ENCODE measurements around the gene PRKCG.

The PRKCG gene

GRCh38 chr19:53875602-53876325 lies 6.2 kb upstream of the PRKCG start:
- H3K4me3 ChIP-seq (ENCODE audit: insufficient read depth, low read length, poor library complexity, severe bottlenecking), result no peak overlapping the region
- no peaks in the 10 kb centered on the region for H3K9me3 ChIP-seq (ENCODE audit: insufficient read depth, low read length)
- no peak overlapping the region for H2AFZ ChIP-seq (ENCODE audit: low read depth, low read length, severe bottlenecking)
- no peaks in the 10 kb centered on the region for H3K79me2 ChIP-seq (ENCODE audit: insufficient read depth, low read length)
- H3K4me2 ChIP-seq (ENCODE audit: low read depth, low read length, poor library complexity, severe bottlenecking), result no peak overlapping the region
- no peaks in the 10 kb centered on the region for H3F3A ChIP-seq (ENCODE audit: insufficient read depth)
- H3K27me3 ChIP-seq (ENCODE audit: low read length), result no peaks in the 10 kb centered on the region
- H4K20me1 ChIP-seq (ENCODE audit: low read depth, low read length), result no peaks in the 10 kb centered on the region
- H3K27ac ChIP-seq (ENCODE audit: low read depth, low read length), result no peak overlapping the region
- TF ChIP-seq CTCF (IDR thresholded peaks at IDR 0.05; ENCODE audit: insufficient read depth, low read length, poor library complexity, severe bottlenecking) (no peak), EZH2phosphoT487 (conservative IDR thresholded peaks at IDR 0.05; ENCODE audit: low read length) (no peak)
- no peak overlapping the region for H3K9ac ChIP-seq (ENCODE audit: low read length)
- H3K36me3 ChIP-seq (ENCODE audit: low read length), result no peaks in the 10 kb centered on the region
- no peaks in the 10 kb centered on the region for H3K9me2 ChIP-seq (replicated peaks; ENCODE audit: insufficient read depth, low read length)

- Histone ChIP-seq H2AFZ (ENCODE audit: low read depth, low read length, severe bottlenecking) (no peak overlapping the region), H3K79me2 (ENCODE audit: insufficient read depth, low read length) (no peaks in the 10 kb centered on the region), H3K4me3 (ENCODE audit: insufficient read depth, low read length, poor library complexity, severe bottlenecking) (no peak overlapping the region), H3K9ac (ENCODE audit: low read length) (no peak overlapping the region), H3K4me2 (ENCODE audit: low read depth, low read length, poor library complexity, severe bottlenecking) (no peak overlapping the region), H3K9me2 (replicated peaks; ENCODE audit: insufficient read depth, low read length) (no peaks in the 10 kb centered on the region), H3K27me3 (ENCODE audit: low read length) (no peaks in the 10 kb centered on the region), H4K20me1 (ENCODE audit: low read depth, low read length) (no peaks in the 10 kb centered on the region), H3F3A (ENCODE audit: insufficient read depth) (no peaks in the 10 kb centered on the region), H3K9me3 (ENCODE audit: insufficient read depth, low read length) (no peaks in the 10 kb centered on the region), H3K36me3 (ENCODE audit: low read length) (no peaks in the 10 kb centered on the region), H3K27ac (ENCODE audit: low read depth, low read length) (no peak overlapping the region)
- TF ChIP-seq EZH2phosphoT487 (conservative IDR thresholded peaks at IDR 0.05; ENCODE audit: low read length), result no peak
- TF ChIP-seq CTCF (IDR thresholded peaks at IDR 0.05; ENCODE audit: insufficient read depth, low read length, poor library complexity, severe bottlenecking), result no peak
Observed at GRCh38 chr19:53876651-53877224, 5.3 kb upstream of the PRKCG start.

- Histone ChIP-seq H4K20me1 (ENCODE audit: low read depth, low read length) (no peaks in the 10 kb centered on the region), H3K9me2 (replicated peaks; ENCODE audit: insufficient read depth, low read length) (no peaks in the 10 kb centered on the region), H3K4me3 (ENCODE audit: insufficient read depth, low read length, poor library complexity, severe bottlenecking) (no peak overlapping the region), H3F3A (ENCODE audit: insufficient read depth) (no peaks in the 10 kb centered on the region), H2AFZ (ENCODE audit: low read depth, low read length, severe bottlenecking) (no peak overlapping the region), H3K9me3 (ENCODE audit: insufficient read depth, low read length) (no peaks in the 10 kb centered on the region), H3K4me2 (ENCODE audit: low read depth, low read length, poor library complexity, severe bottlenecking) (no peak overlapping the region), H3K36me3 (ENCODE audit: low read length) (no peaks in the 10 kb centered on the region), H3K27ac (ENCODE audit: low read depth, low read length) (no peak overlapping the region), H3K79me2 (ENCODE audit: insufficient read depth, low read length) (no peaks in the 10 kb centered on the region), H3K27me3 (ENCODE audit: low read length) (no peaks in the 10 kb centered on the region), H3K9ac (ENCODE audit: low read length) (no peak overlapping the region)
- TF ChIP-seq EZH2phosphoT487 (conservative IDR thresholded peaks at IDR 0.05; ENCODE audit: low read length) (no peak), CTCF (IDR thresholded peaks at IDR 0.05; ENCODE audit: insufficient read depth, low read length, poor library complexity, severe bottlenecking) (no peak)
Observed at GRCh38 chr19:53877361-53877766, 4.6 kb upstream of the PRKCG start.
